GM23248 (cell line): ENCODE data around the gene NUTF2.

Experiments
- EZH2 ChIP-seq: fragments of 200-600 bp; sonication (generic); IDR thresholded peaks from 2 replicates; pipeline ENCODE4 v1.6.1; 2018; ENCODE audit warnings: antibody characterized with exemption, mild to moderate bottlenecking; ENCODE audit not compliant: insufficient read depth, poor library complexity, severe bottlenecking
- EZH2phosphoT487 ChIP-seq: fragments of 200-600 bp; sonication (generic); IDR thresholded peaks from 2 replicates; pipeline ENCODE4 v1.6.1; 2018; ENCODE audit warnings: antibody characterized with exemption, moderate library complexity, mild to moderate bottlenecking, low read depth; ENCODE audit not compliant: insufficient read depth

DNA sequence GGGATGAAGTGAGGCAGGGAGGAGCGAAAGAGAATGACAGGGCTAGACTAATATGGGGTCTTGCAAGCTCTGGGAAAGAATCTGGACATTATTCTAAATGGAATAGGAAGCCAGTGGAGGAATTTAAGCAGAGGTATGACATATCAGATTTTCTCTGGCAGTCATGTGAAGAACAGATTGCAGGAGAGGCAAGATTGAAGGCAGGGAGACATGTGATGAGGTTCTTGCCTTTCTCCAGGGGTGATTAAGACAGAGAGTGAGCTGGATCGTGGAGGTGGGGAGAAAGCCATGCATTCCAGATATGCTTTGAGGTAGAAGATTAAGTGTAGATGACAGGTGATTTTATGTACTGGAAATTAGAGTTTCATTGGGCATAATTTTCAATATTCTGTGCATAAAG lies 8.9 kb upstream of the NUTF2 start:
- no peak for TF ChIP-seq EZH2phosphoT487
- TF ChIP-seq EZH2: no peak
